ENCODE results near the gene KIF25.
"Not testable (repeated sequence)": the region's sequence is repeated elsewhere in the genome, so short reads cannot be mapped to it uniquely, and the experiment has no call there.

The KIF25 gene

GRCh38 chr6:167995302-167995701 is 2.2 kb upstream of the KIF25 start:
- no peak for DNase-seq (ENCODE audit: low read depth in 2 of 2)
- no peak for TF ChIP-seq CTCF (IDR thresholded peaks at IDR 0.05; ENCODE audit: low read depth, low read length)
- no peak overlapping the region for H3K4me3 ChIP-seq (replicated peaks in 1 of 2; ENCODE audit: low read depth in 2 of 2, low read length in 2 of 2)

GRCh38 chr6:167995731-167996151 is 1.7 kb upstream of the KIF25 start:
- no peak for DNase-seq (ENCODE audit: low read depth in 2 of 2)
- no peak overlapping the region for H3K4me3 ChIP-seq (replicated peaks in 1 of 2; ENCODE audit: low read depth in 2 of 2, low read length in 2 of 2)
- TF ChIP-seq CTCF (IDR thresholded peaks at IDR 0.05; ENCODE audit: low read depth, low read length): no peak

GRCh38 chr6:167996424-167997199 is 859 bp upstream of the KIF25 start:
- TF ChIP-seq CTCF (IDR thresholded peaks at IDR 0.05; ENCODE audit: low read depth, low read length): no peak
- DNase-seq (ENCODE audit: low read depth in 2 of 2): no peak
- H3K4me3 ChIP-seq (replicated peaks in 1 of 2; ENCODE audit: low read depth in 2 of 2, low read length in 2 of 2): no peak overlapping the region

- DNase-seq (ENCODE audit: low read depth in 2 of 2): no peak
- TF ChIP-seq CTCF (IDR thresholded peaks at IDR 0.05; ENCODE audit: low read depth, low read length): no peak
- no peak overlapping the region for H3K4me3 ChIP-seq (replicated peaks in 1 of 2; ENCODE audit: low read depth in 2 of 2, low read length in 2 of 2)
These were observed 744 bp downstream of the KIF25 start for GRCh38 chr6:167998215-167998614.

GRCh38 chr6:168000198-168001028 is 2.9 kb downstream of the KIF25 start:
- no peak for TF ChIP-seq CTCF (IDR thresholded peaks at IDR 0.05; ENCODE audit: low read depth, low read length)
- H3K4me3 ChIP-seq (replicated peaks in 1 of 2; ENCODE audit: low read depth in 2 of 2, low read length in 2 of 2): no peak overlapping the region
- DNase-seq (ENCODE audit: low read depth in 2 of 2): no peak

- no peak for TF ChIP-seq CTCF (IDR thresholded peaks at IDR 0.05; ENCODE audit: low read depth, low read length)
- no peak for DNase-seq (ENCODE audit: low read depth in 2 of 2)
- no peak overlapping the region for H3K4me3 ChIP-seq (replicated peaks in 1 of 2; ENCODE audit: low read depth in 2 of 2, low read length in 2 of 2)
These were observed 3.5 kb downstream of the KIF25 start for GRCh38 chr6:168001029-168001332.

- not testable (repeated sequence) for DNase-seq (ENCODE audit: low read depth in 2 of 2); H3K4me3 ChIP-seq (replicated peaks in 1 of 2; ENCODE audit: low read depth in 2 of 2, low read length in 2 of 2)
These were observed 4.0 kb downstream of the KIF25 start for GRCh38 chr6:168001514-168001913.

Data from cardiac fibroblast (primary cell).